ENCODE data around the gene IFT57.

The IFT57 gene

GRCh38 chr3:108184824-108185223 is 37.4 kb downstream of the IFT57 start:
- FAIRE-seq (no peak), DNase-seq (ENCODE audit: insufficient read length, low spot score) (no peak)
- TF ChIP-seq CTCF (IDR thresholded peaks at IDR 0.05; ENCODE audit: insufficient read depth, missing control alignments) = no peak

GRCh38 chr3:108183971-108184370 is 38.3 kb downstream of the IFT57 start:
- FAIRE-seq = no peak
- DNase-seq (ENCODE audit: insufficient read length, low spot score) = no peak
- TF ChIP-seq CTCF (IDR thresholded peaks at IDR 0.05; ENCODE audit: insufficient read depth, missing control alignments) = no peak

GRCh38 chr3:108183181-108183580 is 39.0 kb downstream of the IFT57 start:
- no peak for TF ChIP-seq CTCF (IDR thresholded peaks at IDR 0.05; ENCODE audit: insufficient read depth, missing control alignments)
- FAIRE-seq (no peak), DNase-seq (ENCODE audit: insufficient read length, low spot score) (no peak)

GRCh38 chr3:108182339-108182738 is 39.9 kb downstream of the IFT57 start:
- no peak for FAIRE-seq
- TF ChIP-seq CTCF (IDR thresholded peaks at IDR 0.05; ENCODE audit: insufficient read depth, missing control alignments) = no peak
- DNase-seq (ENCODE audit: insufficient read length, low spot score) = no peak

GRCh38 chr3:108181172-108181571 is 41.1 kb downstream of the IFT57 start:
- FAIRE-seq = no peak
- TF ChIP-seq CTCF (IDR thresholded peaks at IDR 0.05; ENCODE audit: insufficient read depth, missing control alignments) = no peak
- DNase-seq (ENCODE audit: insufficient read length, low spot score) = no peak

- no peak for TF ChIP-seq CTCF (IDR thresholded peaks at IDR 0.05; ENCODE audit: insufficient read depth, missing control alignments)
- DNase-seq (ENCODE audit: insufficient read length, low spot score) (no peak), FAIRE-seq (no peak)
Observed at GRCh38 chr3:108180194-108180593, 42.0 kb downstream of the IFT57 start.

GRCh38 chr3:108178676-108179075 is 43.5 kb downstream of the IFT57 start:
- no peak for DNase-seq (ENCODE audit: insufficient read length, low spot score)
- FAIRE-seq = no peak
- no peak for TF ChIP-seq CTCF (IDR thresholded peaks at IDR 0.05; ENCODE audit: insufficient read depth, missing control alignments)

Measured in D721Med (cell line).